Neutrophil (primary cell): ENCODE data around the gene PIN1.

Source experiments
- H3K27ac ChIP-seq: fragments of 200-600 bp; sonication (generic); 2 replicates; pipeline ENCODE4 v1.5.1; 2016; ENCODE audit warnings: mild to moderate bottlenecking, moderate library complexity
- H3K27me3 ChIP-seq: fragments of 200-600 bp; sonication (generic); 2 replicates; pipeline ENCODE4 v1.6.0; 2016; ENCODE audit warnings: mild to moderate bottlenecking
- H3K36me3 ChIP-seq: fragments of 200-600 bp; sonication (generic); 2 replicates; pipeline ENCODE4 v1.5.1; 2017
- H3K4me1 ChIP-seq, 2 experiments: fragments of 200-600 bp in 1 of 2; sonication (generic) in 1 of 2; 1 replicate in 1 of 2; 2 replicates in 1 of 2; pipeline versions ENCODE4 v1.5.1 to v1.6.1; 2013 to 2016; ENCODE audit warnings: low read depth in 1 of 2, low read length in 1 of 2, mild to moderate bottlenecking in 1 of 2, moderate library complexity in 1 of 2; ENCODE audit not compliant: control insufficient read depth in 1 of 2, insufficient read depth in 1 of 2
- H3K4me3 ChIP-seq, 2 experiments: fragments of 200-600 bp in 1 of 2; sonication (generic) in 1 of 2; 1 replicate in 1 of 2; 2 replicates in 1 of 2; pipeline ENCODE4 v1.5.1; 2013 to 2016; ENCODE audit warnings: low read depth in 1 of 2, low read length in 1 of 2, mild to moderate bottlenecking in 1 of 2, moderate library complexity in 1 of 2
- H3K9me3 ChIP-seq: fragments of 200-600 bp; sonication (generic); 2 replicates; pipeline ENCODE4 v1.5.1; 2016
- TF ChIP-seq, protein P1 (sequence below): fragments of 200-600 bp; sonication (generic); IDR thresholded peaks from 2 replicates; pipeline ENCODE4 v1.5.1; 2016; ENCODE audit warnings: antibody characterized with exemption

Gene PIN1

DNA sequence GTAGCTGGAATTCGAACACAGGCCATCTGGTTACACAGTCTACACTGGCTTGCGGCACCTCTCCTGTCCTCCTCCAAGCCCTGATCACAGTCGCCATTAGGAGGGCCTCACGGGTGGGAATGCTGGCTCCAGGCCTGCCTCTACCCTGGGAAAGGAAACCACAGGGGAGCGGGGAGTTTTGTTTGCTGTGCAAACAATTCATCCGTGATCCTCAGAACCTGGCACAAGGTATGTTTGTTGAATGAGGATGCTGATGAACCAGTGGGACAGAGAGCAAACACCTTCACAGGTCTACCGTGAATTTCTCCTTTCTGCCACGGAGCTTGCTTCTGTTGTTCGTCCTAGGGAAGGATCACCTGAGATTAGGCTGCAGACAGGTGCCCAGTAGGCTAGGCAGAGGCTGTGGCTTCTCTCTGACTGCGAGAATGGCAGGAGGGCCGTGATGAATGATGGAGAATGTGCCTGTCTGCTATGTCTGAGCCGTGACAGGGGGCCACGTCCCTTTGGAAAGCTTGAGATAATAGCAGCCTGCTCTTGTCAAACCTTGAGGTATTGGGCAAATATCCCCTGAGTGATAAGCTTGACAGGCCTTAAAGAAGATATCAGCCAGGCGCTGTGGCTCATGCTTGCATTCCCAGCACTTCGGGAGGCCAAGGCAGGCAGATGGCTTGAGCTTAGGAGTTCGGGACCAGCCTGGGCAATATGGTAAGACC lies 36.7 kb downstream of the PIN1 start:
- Histone ChIP-seq H3K27me3 (no peaks in the 10 kb centered on the region), H3K4me3 (no peak overlapping the region), H3K4me1 (no peaks in the 10 kb centered on the region), H3K9me3 (no peaks in the 10 kb centered on the region), H3K27ac (no peak overlapping the region), H3K36me3 (no peaks in the 10 kb centered on the region)
- TF ChIP-seq, protein P1, sequence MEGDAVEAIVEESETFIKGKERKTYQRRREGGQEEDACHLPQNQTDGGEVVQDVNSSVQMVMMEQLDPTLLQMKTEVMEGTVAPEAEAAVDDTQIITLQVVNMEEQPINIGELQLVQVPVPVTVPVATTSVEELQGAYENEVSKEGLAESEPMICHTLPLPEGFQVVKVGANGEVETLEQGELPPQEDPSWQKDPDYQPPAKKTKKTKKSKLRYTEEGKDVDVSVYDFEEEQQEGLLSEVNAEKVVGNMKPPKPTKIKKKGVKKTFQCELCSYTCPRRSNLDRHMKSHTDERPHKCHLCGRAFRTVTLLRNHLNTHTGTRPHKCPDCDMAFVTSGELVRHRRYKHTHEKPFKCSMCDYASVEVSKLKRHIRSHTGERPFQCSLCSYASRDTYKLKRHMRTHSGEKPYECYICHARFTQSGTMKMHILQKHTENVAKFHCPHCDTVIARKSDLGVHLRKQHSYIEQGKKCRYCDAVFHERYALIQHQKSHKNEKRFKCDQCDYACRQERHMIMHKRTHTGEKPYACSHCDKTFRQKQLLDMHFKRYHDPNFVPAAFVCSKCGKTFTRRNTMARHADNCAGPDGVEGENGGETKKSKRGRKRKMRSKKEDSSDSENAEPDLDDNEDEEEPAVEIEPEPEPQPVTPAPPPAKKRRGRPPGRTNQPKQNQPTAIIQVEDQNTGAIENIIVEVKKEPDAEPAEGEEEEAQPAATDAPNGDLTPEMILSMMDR, result no peak

DNA sequence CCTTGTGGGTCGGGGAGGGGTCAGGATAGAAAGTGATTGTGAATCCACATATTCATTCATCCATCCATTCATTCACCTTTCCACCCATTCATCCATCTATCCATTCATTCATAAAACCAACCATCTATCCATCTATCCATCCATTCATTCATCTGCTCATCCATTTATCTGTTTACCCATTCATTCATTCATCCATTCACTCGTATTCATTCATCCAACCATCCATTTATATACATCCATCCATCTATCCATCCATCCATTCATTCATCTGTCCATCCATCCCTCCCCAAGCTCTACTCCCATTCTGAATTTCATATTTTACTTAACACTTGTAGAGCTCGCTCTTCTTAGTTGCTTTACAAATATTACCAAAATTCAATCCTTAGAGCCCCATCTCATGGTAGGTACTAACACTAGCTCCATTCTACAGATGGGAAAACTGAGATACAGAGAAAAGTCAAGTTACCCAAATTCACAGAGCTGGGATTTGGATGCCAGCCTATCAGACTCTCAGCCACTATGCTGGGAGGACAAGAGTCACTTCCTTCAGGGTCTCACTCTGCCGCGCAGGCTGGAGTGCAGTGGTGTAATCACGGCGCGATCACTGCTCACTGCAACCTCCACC lies 37.6 kb downstream of the PIN1 start:
- Histone ChIP-seq H3K4me1 (no peaks in the 10 kb centered on the region), H3K27ac (no peak overlapping the region), H3K36me3 (no peaks in the 10 kb centered on the region), H3K4me3 (no peak overlapping the region), H3K9me3 (no peaks in the 10 kb centered on the region), H3K27me3 (no peaks in the 10 kb centered on the region)
- TF ChIP-seq, protein P1, result no peak

DNA sequence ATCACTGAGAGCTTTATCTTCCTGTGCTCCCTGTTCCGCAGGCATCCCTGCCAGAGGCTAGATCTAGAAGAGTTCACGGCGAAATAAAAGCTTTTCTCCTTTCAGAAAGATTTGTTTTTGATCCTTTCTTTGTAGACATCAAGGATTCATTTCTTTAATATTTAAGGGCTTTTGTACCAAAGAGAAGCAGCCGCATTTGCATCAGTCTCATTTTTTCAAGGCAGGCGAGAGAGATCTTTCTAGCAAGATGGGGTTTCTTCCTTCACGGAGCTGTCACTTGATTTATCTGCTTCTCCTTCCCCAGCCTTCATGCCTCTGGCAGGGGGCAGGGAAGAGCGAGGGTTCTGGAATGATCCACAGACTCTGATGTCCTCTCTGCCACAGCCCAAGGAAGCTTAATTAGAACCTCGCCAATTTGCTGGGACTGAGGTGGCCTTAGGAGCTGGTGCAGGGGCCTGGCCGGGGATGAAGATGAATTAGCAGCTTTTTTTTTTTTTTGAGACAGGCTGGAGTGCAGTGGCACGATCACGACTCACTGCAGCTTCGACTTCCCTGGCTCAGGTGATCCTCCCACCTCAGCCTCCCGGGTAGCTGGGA lies 40.0 kb downstream of the PIN1 start:
- Histone ChIP-seq H3K4me3 (no peak overlapping the region), H3K27me3 (no peaks in the 10 kb centered on the region), H3K4me1 (no peaks in the 10 kb centered on the region), H3K36me3 (no peaks in the 10 kb centered on the region), H3K9me3 (no peaks in the 10 kb centered on the region), H3K27ac (no peak overlapping the region)
- TF ChIP-seq, protein P1, result no peak

DNA sequence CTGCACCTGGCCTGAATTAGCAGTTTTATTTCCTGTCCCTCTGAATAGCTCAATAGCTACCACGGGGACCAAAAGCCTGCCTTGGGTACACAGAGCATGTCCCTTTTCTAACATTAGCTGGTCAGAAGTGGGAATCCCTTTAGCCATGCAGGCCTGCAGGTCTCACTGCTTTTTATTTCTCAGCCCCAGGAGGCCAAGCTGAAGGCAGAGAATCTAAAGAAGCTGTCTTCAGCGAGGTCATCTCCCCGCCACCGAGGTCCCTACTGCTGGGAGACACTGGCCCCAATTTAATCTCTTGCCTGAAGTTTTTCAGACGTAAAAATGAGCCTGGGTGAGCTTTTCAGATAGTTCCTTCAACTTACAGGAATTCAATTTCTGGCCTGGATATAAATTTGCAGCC lies 40.7 kb downstream of the PIN1 start:
- H3K27ac ChIP-seq, result no peak overlapping the region
- H3K27me3 ChIP-seq, result no peaks in the 10 kb centered on the region
- H3K4me3 ChIP-seq, result no peak overlapping the region
- H3K9me3 ChIP-seq, result no peaks in the 10 kb centered on the region
- H3K4me1 ChIP-seq, result no peaks in the 10 kb centered on the region
- H3K36me3 ChIP-seq, result no peaks in the 10 kb centered on the region
- TF ChIP-seq, protein P1, result no peak

DNA sequence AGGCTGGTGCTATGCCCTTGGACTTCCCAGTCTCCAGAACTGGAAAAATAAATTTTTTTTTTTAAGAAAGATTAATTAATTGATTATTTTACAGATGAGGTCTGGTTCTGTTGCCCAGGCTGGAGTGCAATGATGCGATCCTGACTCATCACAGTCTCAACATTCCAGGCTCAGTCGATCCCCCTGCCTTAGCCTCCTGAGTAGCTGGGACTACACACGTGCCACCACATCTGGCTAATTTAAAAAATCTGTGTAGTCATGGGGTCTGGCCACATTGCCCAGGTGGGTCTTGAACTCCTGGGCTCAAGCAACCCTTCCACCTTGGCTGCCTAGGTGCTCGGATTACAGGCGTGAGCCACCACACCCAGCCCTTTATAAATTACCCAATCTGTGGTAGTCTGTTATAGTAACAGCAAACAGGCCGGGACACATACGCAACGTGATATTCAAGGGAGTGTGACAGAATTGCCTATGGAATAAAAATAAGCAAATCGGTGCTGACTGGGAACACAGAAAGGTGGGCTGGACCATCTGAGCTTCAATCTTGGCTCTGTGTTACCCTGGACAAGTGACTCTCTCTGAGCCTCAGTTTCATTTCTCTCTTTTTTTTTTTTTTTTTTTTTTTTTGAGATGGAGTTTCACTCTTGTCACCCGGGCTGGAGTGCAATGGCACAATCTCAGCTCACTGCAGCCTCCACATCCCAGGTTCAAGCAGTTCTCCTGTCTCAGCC lies 42.8 kb downstream of the PIN1 start:
- no peaks in the 10 kb centered on the region for H3K36me3 ChIP-seq
- no peaks in the 10 kb centered on the region for H3K9me3 ChIP-seq
- H3K27ac ChIP-seq, result no peak overlapping the region
- TF ChIP-seq, protein P1, result no peak
- H3K4me3 ChIP-seq, result no peak overlapping the region
- no peaks in the 10 kb centered on the region for H3K27me3 ChIP-seq
- no peaks in the 10 kb centered on the region for H3K4me1 ChIP-seq
